GM19397 (cell line): ENCODE results near the gene MBL2.

ENCODE experiments used
- ATAC-seq: cut with Tn5 transposase; IDR thresholded peaks from one replicate; pipeline ENCODE4 v1.9.1; 2021; ENCODE audit warnings: mild to moderate bottlenecking, moderate library complexity; ENCODE audit not compliant: unreplicated experiment

MBL2 gene

DNA sequence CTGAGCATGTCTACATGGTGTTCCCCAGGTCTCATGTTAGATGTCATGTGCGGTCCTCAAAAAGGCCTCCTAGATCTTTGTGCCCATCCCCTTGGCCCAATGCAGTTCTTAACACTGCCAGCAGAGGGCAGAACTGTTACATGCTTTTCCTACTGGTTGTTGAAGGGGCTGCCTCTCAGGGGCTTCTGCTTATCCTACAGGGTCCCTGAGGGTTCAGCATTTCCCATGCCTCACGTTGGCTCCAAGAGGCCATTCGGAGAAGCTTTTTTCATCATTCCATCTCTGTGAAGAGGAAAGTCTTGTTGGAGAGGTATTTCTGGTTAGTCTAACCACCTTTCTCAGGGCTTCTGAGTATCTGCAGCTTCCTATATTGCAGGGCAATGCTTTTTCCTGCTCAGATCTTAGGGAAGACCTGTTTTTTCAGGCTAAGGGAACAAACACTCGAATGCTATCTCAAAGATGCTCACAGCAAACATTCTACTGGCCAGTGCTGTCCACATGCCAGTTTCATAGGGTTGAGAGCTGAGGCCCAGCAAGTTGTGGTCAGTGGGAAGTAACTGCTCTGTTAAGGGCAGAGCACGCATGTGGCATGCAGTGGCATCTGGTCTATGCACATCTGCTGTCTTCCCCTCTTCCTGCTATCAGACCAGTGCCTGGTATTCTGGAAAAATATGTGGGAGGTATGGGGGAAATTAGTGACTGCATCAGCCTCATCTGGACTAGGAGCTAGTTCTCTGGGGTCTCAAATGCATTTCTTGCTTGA, 31.5 kb downstream of the MBL2 start:
- no peak for ATAC-seq

DNA sequence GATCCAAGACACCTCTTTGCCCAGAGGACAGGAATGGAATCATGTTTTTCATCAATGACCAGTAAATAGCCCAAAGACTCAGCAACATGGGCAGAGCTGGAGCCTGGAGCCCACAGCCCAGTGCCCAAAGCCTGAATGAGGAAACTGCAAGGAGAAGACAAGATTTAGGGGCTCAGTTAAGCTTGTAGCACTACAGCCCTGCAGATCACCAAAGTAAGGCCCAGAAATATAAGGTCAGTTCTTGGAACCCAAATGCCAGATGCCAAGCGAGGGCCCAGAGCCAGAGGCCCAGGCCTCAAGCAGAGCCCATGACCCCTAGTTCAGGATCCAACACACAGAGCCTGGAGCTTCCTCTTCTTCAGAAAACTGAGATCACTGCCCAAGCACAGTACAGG, 32.4 kb downstream of the MBL2 start:
- no peak for ATAC-seq

DNA sequence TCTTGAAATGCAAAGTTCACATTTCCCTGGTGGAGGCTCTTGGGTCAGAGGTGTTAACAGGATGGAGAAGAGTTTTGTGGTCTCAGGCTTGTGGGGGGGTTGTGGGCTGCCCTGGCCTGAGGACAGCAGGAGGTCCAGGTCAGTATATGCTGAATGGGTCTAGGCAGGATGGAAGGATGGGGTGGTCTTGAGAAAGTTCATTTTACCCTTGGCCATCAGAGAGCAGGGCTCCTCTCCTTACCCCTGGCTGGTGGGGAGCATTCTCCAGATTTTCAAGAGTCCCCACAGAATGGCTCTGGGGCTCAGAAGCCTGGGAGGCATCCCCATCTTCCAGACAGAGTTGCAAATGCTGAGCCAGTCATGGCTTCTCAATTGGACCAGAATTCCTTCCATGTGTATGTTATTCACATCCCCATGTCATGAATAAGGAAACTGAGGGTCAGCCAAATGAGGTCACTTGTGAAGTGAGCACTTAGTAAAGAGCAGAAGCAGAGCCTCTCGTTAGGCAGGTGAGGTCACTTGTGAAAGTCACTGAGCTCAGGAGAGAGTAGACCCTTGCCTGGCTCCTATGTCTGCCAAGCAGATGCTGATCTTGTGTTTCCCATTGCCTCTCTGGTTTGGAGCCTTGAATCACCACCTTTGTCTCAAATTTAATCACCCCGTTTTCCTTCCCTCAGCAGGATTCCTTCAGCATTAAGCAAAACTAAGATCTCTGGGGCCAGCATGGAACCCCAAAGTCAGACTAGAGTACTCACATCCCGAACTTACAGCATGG, 33.0 kb downstream of the MBL2 start:
- no peak for ATAC-seq

DNA sequence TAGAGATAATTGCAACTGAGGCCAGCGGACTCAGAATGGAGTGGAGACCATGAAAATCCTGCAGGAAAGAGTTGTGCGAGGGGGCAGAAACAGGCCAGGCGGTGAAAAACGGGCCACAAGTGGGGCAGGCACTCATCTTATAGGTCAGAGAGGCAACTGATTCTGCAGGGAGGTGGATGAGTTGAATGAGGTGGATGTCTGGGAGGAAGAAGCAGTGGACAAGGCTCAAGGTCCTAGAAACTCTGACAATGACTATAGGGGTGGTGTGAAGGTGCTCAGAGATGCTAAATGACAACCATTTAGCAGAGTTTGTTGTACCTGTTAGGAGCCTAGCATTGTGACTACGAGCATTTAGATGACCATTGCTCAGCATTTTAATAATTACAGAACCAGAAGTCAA, 33.6 kb downstream of the MBL2 start:
- ATAC-seq: no peak

DNA sequence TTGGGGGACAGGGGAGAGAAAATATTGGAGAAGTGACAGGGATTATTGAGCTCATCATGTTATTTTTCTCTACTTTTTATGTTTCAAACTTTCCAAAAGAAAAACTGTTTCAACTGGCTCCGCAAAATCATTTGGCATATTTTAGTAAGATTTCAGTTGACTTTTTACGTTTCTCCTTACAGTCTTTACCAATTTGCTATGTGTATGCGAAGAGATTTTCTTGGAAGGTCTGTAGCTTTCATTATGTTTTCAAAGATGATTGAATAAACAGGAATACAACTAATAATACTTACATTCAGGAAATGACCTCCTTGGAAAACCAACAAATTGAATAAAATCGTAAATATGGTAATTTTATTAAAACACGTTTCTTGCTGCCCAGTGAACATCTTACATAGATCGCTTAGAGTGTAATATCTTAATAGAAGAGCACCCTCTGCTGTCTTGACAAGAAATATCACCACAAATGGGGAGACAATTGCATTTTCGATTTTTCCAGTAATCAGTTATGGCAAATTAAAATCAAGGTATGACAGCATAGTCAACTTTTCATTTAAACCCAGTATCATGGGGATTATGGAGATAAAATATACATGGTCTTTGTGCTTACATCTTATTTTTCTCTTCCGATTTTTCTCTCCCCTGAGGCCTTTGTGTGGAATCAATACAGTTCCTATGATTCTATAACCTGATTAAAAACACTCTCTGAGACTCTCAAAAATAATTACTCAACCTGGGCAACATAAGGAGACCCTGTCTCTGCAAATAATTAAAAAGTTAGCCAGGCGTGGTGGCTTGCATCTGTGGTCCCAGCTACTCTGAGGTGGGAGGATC, 43.1 kb downstream of the MBL2 start:
- no peak for ATAC-seq

DNA sequence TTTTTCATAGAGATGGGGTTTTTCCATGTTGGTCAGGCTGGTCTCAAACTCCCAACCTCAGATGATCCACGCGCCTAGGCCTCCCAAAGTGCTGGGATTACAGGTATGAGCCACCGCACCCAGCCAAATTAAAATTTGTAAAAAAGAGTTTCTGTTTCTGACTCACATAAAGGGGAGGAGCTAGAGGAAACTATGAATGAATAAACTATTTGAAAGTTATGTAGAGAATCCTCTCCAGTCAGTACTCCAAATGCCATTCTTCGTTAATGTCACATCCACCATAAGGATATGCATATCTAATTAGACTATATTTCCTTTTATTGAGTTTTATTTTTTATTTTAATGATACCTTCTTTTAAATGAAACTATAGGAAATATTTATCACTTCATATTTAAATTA, 52.6 kb downstream of the MBL2 start:
- no peak for ATAC-seq
